OCI-LY3 (cell line): Measurements from ENCODE around the gene FRMD4B.

Source experiments
- H2AFZ ChIP-seq: fragments of 200-600, 300-600 bp; shearing (Covaris generic); 2 replicates; pipeline ENCODE4 v1.6.0; 2014; ENCODE audit warnings: antibody characterized with exemption, low read depth, low read length
- H3K27ac ChIP-seq: fragments of 200-600, 300-600 bp; sonication (generic); 2 replicates; pipeline ENCODE4 v1.5.1; 2014; ENCODE audit warnings: mild to moderate bottlenecking, low read length, moderate library complexity, mixed read lengths
- H3K27me3 ChIP-seq: fragments of 200-600, 300-600 bp; sonication (generic); 2 replicates; pipeline ENCODE4 v1.6.1; 2014; ENCODE audit warnings: low read depth, low read length, mixed read lengths
- H3K36me3 ChIP-seq: fragments of 200-600, 300-600 bp; sonication (generic); replicated peaks from 2 replicates; pipeline ENCODE3; 2014; ENCODE audit warnings: low read depth, low read length, mixed read lengths
- H3K4me1 ChIP-seq: fragments of 300-600, 200-600 bp; sonication (generic); 2 replicates; pipeline ENCODE4 v1.6.1; 2014; ENCODE audit warnings: low read length, mixed read lengths
- H3K4me2 ChIP-seq: fragments of 200-600, 300-600 bp; sonication (generic); 2 replicates; pipeline ENCODE4 v1.6.1; 2014; ENCODE audit warnings: low read length, mixed read lengths
- H3K4me3 ChIP-seq: fragments of 300-600, 200-600 bp; sonication (generic); 2 replicates; pipeline ENCODE4 v1.5.1; 2014; ENCODE audit warnings: antibody characterized with exemption, mild to moderate bottlenecking, low read length, moderate library complexity
- H3K79me2 ChIP-seq: fragments of 300-600, 200-600 bp; shearing (Covaris generic); 2 replicates; pipeline ENCODE4 v1.6.1; 2014; ENCODE audit warnings: mild to moderate bottlenecking, low read length, mixed read lengths
- H3K9ac ChIP-seq: fragments of 300-600, 200-600 bp; shearing (Covaris generic); 2 replicates; pipeline ENCODE4 v1.6.0; 2014; ENCODE audit warnings: mild to moderate bottlenecking, low read length, moderate library complexity
- H3K9me3 ChIP-seq: fragments of 200-600, 300-600 bp; shearing (Covaris generic); 2 replicates; pipeline ENCODE4 v1.6.1; 2014; ENCODE audit warnings: low read length, mixed read lengths; ENCODE audit not compliant: insufficient read depth
- H4K20me1 ChIP-seq: fragments of 200-600, 300-600 bp; sonication (generic); 2 replicates; pipeline ENCODE4 v1.6.1; 2016; ENCODE audit warnings: low read length, mixed read lengths; ENCODE audit not compliant: insufficient read depth
- EZH2phosphoT487 ChIP-seq: fragments of 200-600 bp; shearing (Covaris generic); IDR thresholded peaks from 2 replicates; pipeline ENCODE4 v1.6.1; 2018; ENCODE audit warnings: antibody characterized with exemption, mixed run types, low read depth
- TF ChIP-seq, protein P1 (sequence below): fragments of 200-600, 300-600 bp; sonication (generic); IDR thresholded peaks from 2 replicates; pipeline ENCODE4 v1.5.1; 2014; ENCODE audit warnings: antibody characterized with exemption, low read length, low read depth

FRMD4B gene

DNA sequence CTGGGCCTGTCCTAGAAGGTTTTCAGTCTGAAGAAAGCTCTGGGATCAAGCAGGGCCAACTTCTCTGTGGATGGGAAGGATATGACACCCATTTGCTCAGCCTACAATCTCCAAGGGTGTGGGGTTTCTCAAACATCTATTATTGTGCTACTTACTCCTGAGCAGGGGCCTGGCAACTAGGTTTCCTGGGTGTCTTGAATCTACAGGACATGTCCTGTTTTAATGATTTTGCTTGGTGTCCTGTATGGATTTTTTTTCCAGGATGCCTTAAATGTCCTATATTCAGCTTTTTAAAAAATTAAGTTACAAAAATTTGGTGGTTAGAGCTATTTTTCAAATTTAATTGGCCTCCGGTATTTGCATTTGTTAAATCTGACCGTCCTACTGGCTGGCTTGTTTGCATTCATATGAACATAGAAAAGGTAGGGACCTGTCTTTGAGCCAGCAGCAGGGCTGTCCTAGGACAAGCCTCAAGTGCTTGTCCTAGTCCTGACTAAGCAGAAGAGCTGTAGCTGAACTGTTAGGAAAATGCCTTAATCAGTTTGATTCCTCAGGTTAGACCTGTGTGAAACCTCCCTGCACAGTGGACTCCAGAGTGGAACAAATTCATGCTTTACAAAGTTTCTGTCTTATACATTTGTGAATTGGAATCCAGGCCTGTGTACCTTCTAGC lies 223.4 kb downstream of the FRMD4B start:
- H3K79me2 ChIP-seq, result no peaks in the 10 kb centered on the region
- no peaks in the 10 kb centered on the region for H3K36me3 ChIP-seq
- H3K4me2 ChIP-seq, result no peak overlapping the region
- no peak overlapping the region for H3K9ac ChIP-seq
- TF ChIP-seq, protein P1, sequence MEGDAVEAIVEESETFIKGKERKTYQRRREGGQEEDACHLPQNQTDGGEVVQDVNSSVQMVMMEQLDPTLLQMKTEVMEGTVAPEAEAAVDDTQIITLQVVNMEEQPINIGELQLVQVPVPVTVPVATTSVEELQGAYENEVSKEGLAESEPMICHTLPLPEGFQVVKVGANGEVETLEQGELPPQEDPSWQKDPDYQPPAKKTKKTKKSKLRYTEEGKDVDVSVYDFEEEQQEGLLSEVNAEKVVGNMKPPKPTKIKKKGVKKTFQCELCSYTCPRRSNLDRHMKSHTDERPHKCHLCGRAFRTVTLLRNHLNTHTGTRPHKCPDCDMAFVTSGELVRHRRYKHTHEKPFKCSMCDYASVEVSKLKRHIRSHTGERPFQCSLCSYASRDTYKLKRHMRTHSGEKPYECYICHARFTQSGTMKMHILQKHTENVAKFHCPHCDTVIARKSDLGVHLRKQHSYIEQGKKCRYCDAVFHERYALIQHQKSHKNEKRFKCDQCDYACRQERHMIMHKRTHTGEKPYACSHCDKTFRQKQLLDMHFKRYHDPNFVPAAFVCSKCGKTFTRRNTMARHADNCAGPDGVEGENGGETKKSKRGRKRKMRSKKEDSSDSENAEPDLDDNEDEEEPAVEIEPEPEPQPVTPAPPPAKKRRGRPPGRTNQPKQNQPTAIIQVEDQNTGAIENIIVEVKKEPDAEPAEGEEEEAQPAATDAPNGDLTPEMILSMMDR, result no peak
- TF ChIP-seq EZH2phosphoT487, result no peak
- H3K4me1 ChIP-seq, result peaks cover 8% of the 10 kb centered on the region
- H4K20me1 ChIP-seq, result no peaks in the 10 kb centered on the region
- no peaks in the 10 kb centered on the region; the same call in 1 of the 2 replicates for H3K27me3 ChIP-seq
- H3K27ac ChIP-seq, result no peak overlapping the region
- H3K9me3 ChIP-seq, result no peaks in the 10 kb centered on the region
- H3K4me3 ChIP-seq, result no peak overlapping the region
- H2AFZ ChIP-seq, result no peak overlapping the region

DNA sequence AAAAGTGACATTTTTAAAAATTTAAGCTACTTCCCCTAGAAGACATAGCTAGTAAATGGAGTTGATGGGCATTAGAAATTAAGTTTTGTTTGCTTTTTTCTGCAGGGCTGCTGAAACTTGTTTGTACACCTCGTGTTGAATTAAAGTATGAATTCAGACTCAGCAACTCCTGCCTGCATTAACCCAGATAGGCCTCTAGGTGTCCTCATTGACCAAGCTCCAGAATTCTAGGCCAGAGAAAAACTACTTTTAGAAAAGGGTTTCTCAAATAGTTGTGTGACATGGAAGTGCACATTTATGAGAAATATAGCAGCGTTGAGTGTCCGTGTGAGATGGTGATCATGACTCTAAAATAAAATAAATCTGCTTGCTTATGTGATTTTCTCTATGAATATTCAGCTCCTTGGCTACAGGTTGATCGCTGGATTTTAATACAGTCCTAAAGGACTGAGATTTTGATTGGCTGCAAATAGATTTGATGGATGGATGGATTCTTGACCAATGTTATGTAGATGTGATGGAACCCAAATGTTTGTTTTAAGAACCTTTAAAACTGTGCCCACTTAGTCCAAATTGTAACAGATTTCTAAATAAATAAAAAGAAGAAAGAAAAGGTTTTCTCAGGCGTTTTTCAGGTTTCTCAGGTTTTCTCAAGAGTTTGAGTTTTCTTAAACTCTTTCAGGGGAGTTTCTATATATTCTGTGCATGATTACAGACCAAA lies 224.1 kb downstream of the FRMD4B start:
- H3K9me3 ChIP-seq, result no peaks in the 10 kb centered on the region
- H3K4me3 ChIP-seq, result no peak overlapping the region
- no peaks in the 10 kb centered on the region for H3K36me3 ChIP-seq
- no peak overlapping the region for H3K9ac ChIP-seq
- no peaks in the 10 kb centered on the region; the same call in 1 of the 2 replicates for H3K27me3 ChIP-seq
- no peaks in the 10 kb centered on the region for H4K20me1 ChIP-seq
- H3K4me1 ChIP-seq, result peaks cover 8% of the 10 kb centered on the region
- TF ChIP-seq EZH2phosphoT487, result no peak
- TF ChIP-seq, protein P1, result peak; percentile 98
- no peak overlapping the region for H3K27ac ChIP-seq
- H2AFZ ChIP-seq, result no peak overlapping the region; the same call in 1 of the 2 replicates
- peak overlapping the region; percentile 24; the same call in 1 of the 2 replicates for H3K4me2 ChIP-seq
- no peaks in the 10 kb centered on the region for H3K79me2 ChIP-seq

DNA sequence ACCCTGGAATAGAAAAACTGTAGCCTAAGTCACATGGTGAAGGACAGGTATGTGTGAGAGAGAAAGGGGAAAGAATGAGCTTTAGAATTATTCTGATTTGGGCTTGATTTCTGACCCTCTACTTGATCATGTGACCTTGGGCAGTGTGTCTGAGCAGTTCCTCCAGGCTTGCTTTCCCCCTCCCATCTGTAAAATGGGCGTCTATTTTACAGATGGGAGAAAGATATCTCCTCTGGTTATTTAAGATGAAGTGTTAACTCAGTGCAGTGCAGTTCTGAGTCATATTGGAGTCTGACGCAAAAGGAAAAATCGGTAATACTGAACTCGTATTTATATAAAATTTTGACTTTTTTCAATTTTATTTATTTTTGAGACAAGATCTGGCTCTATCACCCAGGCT lies 225.4 kb downstream of the FRMD4B start:
- TF ChIP-seq EZH2phosphoT487, result no peak
- TF ChIP-seq, protein P1, result no peak

DNA sequence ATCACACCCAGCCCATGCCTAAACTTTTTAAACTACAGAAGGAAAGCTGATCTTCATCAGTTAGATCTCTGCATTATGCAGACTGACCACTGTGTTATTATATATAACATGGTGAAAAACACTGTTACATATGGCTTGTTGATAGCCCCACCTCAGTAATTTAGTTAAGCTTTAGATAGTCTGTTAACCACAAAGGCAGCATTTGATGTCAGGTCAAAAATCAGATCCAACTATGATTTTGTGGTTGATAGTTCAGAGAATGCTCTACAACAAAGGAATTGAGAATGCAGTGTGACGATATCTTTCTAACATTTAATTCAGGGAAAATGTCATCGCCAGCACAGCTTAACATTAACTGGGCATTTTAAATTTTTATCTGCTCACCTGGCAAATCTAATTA lies 225.8 kb downstream of the FRMD4B start:
- no peak for TF ChIP-seq EZH2phosphoT487
- TF ChIP-seq, protein P1, result no peak
- no peaks in the 10 kb centered on the region for H4K20me1 ChIP-seq

More for the DNA sequence above, 225.4 kb downstream of the FRMD4B start:
- Histone ChIP-seq H3K79me2 (no peaks in the 10 kb centered on the region), H3K27ac (no peak overlapping the region), H3K36me3 (no peaks in the 10 kb centered on the region), H3K4me3 (no peak overlapping the region), H2AFZ (no peak overlapping the region), H3K4me2 (peak overlapping the region; percentile 10; the same call in 1 of the 2 replicates), H3K27me3 (peaks cover 7% of the 10 kb centered on the region; the same call in 1 of the 2 replicates), H4K20me1 (no peaks in the 10 kb centered on the region), H3K9me3 (no peaks in the 10 kb centered on the region), H3K9ac (no peak overlapping the region), H3K4me1 (peaks cover 8% of the 10 kb centered on the region)

More for the DNA sequence above, 225.8 kb downstream of the FRMD4B start:
- Histone ChIP-seq H3K4me2 (peak overlapping the region; percentile 10; the same call in 1 of the 2 replicates), H2AFZ (0 out of 2 replicates have a peak overlapping the region, but pooled peaks have one; percentile 27), H3K27ac (no peak overlapping the region), H3K27me3 (peaks cover 11% of the 10 kb centered on the region; the same call in 1 of the 2 replicates), H3K4me3 (no peak overlapping the region), H3K36me3 (no peaks in the 10 kb centered on the region), H3K9me3 (no peaks in the 10 kb centered on the region), H3K79me2 (no peaks in the 10 kb centered on the region), H3K4me1 (peaks cover 8% of the 10 kb centered on the region), H3K9ac (no peak overlapping the region)
